GM23248 (cell line): Measurements from ENCODE around the gene TBL1X. TPM values are rescaled to one million over a fixed set of nuclear protein-coding genes. Genes with fewer than 3 reads are reported as not detected.

Experiments
- DNase-seq: peaks from one replicate; pipeline ENCODE4 v3.0.0-alpha.2; 2015
- H2AFZ ChIP-seq: fragments of 200-600 bp; sonication (generic); 2 replicates; pipeline ENCODE4 v1.6.1; 2016; ENCODE audit warnings: antibody characterized with exemption
- H3F3A ChIP-seq: fragments of 200-600 bp; sonication (generic); 2 replicates; pipeline ENCODE4 v1.6.1; 2016; ENCODE audit warnings: mild to moderate bottlenecking, antibody characterized with exemption, mixed run types; ENCODE audit not compliant: insufficient read depth
- H3K27ac ChIP-seq: fragments of 200-600 bp; sonication (generic); 2 replicates; pipeline ENCODE4 v1.5.1; 2016; ENCODE audit warnings: mild to moderate bottlenecking
- H3K27me3 ChIP-seq: fragments of 200-600 bp; sonication (generic); replicated peaks from 2 replicates; pipeline ENCODE4 v1.6.1; 2016; ENCODE audit warnings: mild to moderate bottlenecking; ENCODE audit not compliant: insufficient read depth
- H3K36me3 ChIP-seq: fragments of 200-600 bp; sonication (generic); 2 replicates; pipeline ENCODE4 v1.6.1; 2016; ENCODE audit warnings: low read depth, mild to moderate bottlenecking
- H3K4me1 ChIP-seq: fragments of 200-600 bp; sonication (generic); 2 replicates; pipeline ENCODE4 v1.6.1; 2016; ENCODE audit warnings: mild to moderate bottlenecking; ENCODE audit not compliant: insufficient read depth
- H3K4me2 ChIP-seq: fragments of 200-600 bp; sonication (generic); one replicate; pipeline ENCODE4 v1.6.1; 2016; ENCODE audit warnings: mild to moderate bottlenecking; ENCODE audit not compliant: unreplicated experiment
- H3K4me3 ChIP-seq: fragments of 200-600 bp; sonication (generic); 2 replicates; pipeline ENCODE4 v1.5.1; 2016; ENCODE audit warnings: mild to moderate bottlenecking
- H3K79me2 ChIP-seq: fragments of 200-600 bp; sonication (generic); 2 replicates; pipeline ENCODE4 v1.6.1; 2016; ENCODE audit warnings: mild to moderate bottlenecking; ENCODE audit not compliant: insufficient read depth
- H3K9ac ChIP-seq: fragments of 200-600 bp; sonication (generic); 2 replicates; pipeline ENCODE4 v1.6.1; 2016; ENCODE audit warnings: mild to moderate bottlenecking
- H3K9me2 ChIP-seq: fragments of 200-600 bp; sonication (generic); 2 replicates; pipeline ENCODE4 v1.6.1; 2016; ENCODE audit warnings: mixed run types, mild to moderate bottlenecking, moderate library complexity; ENCODE audit not compliant: insufficient read depth
- H3K9me3 ChIP-seq: fragments of 200-600 bp; sonication (generic); one replicate; pipeline ENCODE4 v1.6.1; 2017; ENCODE audit warnings: low read depth
- H4K20me1 ChIP-seq: fragments of 200-600 bp; sonication (generic); 2 replicates; pipeline ENCODE4 v1.6.0; 2016; ENCODE audit not compliant: insufficient read depth
- EZH2 ChIP-seq: fragments of 200-600 bp; sonication (generic); IDR thresholded peaks from 2 replicates; pipeline ENCODE4 v1.6.1; 2018; ENCODE audit warnings: antibody characterized with exemption, mild to moderate bottlenecking; ENCODE audit not compliant: insufficient read depth, poor library complexity, severe bottlenecking
- EZH2phosphoT487 ChIP-seq: fragments of 200-600 bp; sonication (generic); IDR thresholded peaks from 2 replicates; pipeline ENCODE4 v1.6.1; 2018; ENCODE audit warnings: antibody characterized with exemption, moderate library complexity, mild to moderate bottlenecking, low read depth; ENCODE audit not compliant: insufficient read depth
- WGBS, 2 experiments: methylation state at CpG; one replicate each; pipeline ENCODE4 v1.1.6; 2015 to 2017; ENCODE audit warnings: low lambda C conversion rate in 2 of 2, low coverage in 1 of 2; ENCODE audit errors: missing lambda C conversion rate in 2 of 2; 5-methylcytosine and 5-hydroxymethylcytosine counted together
- in situ Hi-C: fragments of 300-500 bp; cut with MboI; formaldehyde crosslinking; loops from 2 replicates; pipeline ENCODE4 v1.15.0; 2020
- polyA plus RNA-seq: library from polyadenylated mRNA; unstranded; fragments of >200 nt; fragmentation: Nextera tagmentation; extraction: Ambion mirVana; gene quantifications from 2 replicates; pipeline ENCODE4 v1.2.1, GENCODE V29; 2016
- total RNA-seq: library from RNA; depleted of rRNA; stranded (reverse); fragments of >200 nt; shearing (Covaris generic); gene quantifications from 2 replicates; pipeline ENCODE4 v1.2.3, GENCODE V29; 2014

The TBL1X gene
- total and polyA plus RNA-seq, 2 experiments from 2014 or later = 8.2 to 26.8 TPM

- Histone ChIP-seq H2AFZ (no peak overlapping the region), H3K9me3 (no peaks in the 10 kb centered on the region), H3K79me2 (no peaks in the 10 kb centered on the region), H3K9ac (no peak overlapping the region), H3F3A (no peaks in the 10 kb centered on the region), H3K36me3 (no peaks in the 10 kb centered on the region), H3K4me2 (no peak overlapping the region), H3K27ac (no peak overlapping the region), H3K27me3 (no peaks in the 10 kb centered on the region), H3K9me2 (no peaks in the 10 kb centered on the region), H3K4me1 (no peaks in the 10 kb centered on the region), H4K20me1 (no peaks in the 10 kb centered on the region), H3K4me3 (no peak overlapping the region)
- WGBS, 2 experiments = 95 to 97% methylated on average over 4 to 9 of the region's 9 CpGs
- TF ChIP-seq EZH2phosphoT487 (no peak), EZH2 (no peak)
- in situ Hi-C loops = no loop called here
- DNase-seq = no peak
Observed at GRCh38 chrX:9681011-9681410, 216.2 kb downstream of the TBL1X start.

- 91 to 93% methylated on average over 4 of the region's 4 CpGs for WGBS, 2 experiments
- no peaks in the 10 kb centered on the region for H3K9me3 ChIP-seq
- no peaks in the 10 kb centered on the region for H3K36me3 ChIP-seq
- DNase-seq = peak; percentile 3
- H3K27me3 ChIP-seq = no peaks in the 10 kb centered on the region
- no peak overlapping the region for H3K27ac ChIP-seq
- TF ChIP-seq EZH2 (no peak), EZH2phosphoT487 (no peak)
- H3K4me1 ChIP-seq = no peaks in the 10 kb centered on the region
- H4K20me1 ChIP-seq = no peaks in the 10 kb centered on the region
- H3K4me2 ChIP-seq = no peak overlapping the region
- in situ Hi-C loops = no loop called here
- no peaks in the 10 kb centered on the region for H3K79me2 ChIP-seq
- H3K4me3 ChIP-seq = no peak overlapping the region
- H3K9me2 ChIP-seq = no peaks in the 10 kb centered on the region
- H3K9ac ChIP-seq = no peak overlapping the region
- no peak overlapping the region for H2AFZ ChIP-seq
- no peaks in the 10 kb centered on the region for H3F3A ChIP-seq
Observed at GRCh38 chrX:9681422-9681821, 216.6 kb downstream of the TBL1X start.

- Histone ChIP-seq H3K9me3 (no peaks in the 10 kb centered on the region), H3F3A (no peaks in the 10 kb centered on the region), H4K20me1 (no peaks in the 10 kb centered on the region), H3K36me3 (no peaks in the 10 kb centered on the region), H3K27ac (no peak overlapping the region), H3K4me2 (no peak overlapping the region), H3K27me3 (no peaks in the 10 kb centered on the region), H2AFZ (no peak overlapping the region), H3K9ac (no peak overlapping the region), H3K79me2 (no peaks in the 10 kb centered on the region), H3K9me2 (no peaks in the 10 kb centered on the region), H3K4me1 (no peaks in the 10 kb centered on the region), H3K4me3 (no peak overlapping the region)
- WGBS, 2 experiments = 86 to 96% methylated on average over 5 to 10 of the region's 10 CpGs
- in situ Hi-C loops = no loop called here
- no peak for DNase-seq
- no peak for TF ChIP-seq EZH2phosphoT487
- no peak for TF ChIP-seq EZH2
Observed at GRCh38 chrX:9682456-9682855, 217.6 kb downstream of the TBL1X start.

GRCh38 chrX:9682861-9683260 is 218.0 kb downstream of the TBL1X start:
- H4K20me1 ChIP-seq = no peaks in the 10 kb centered on the region
- no peak overlapping the region for H3K27ac ChIP-seq
- in situ Hi-C loops = no loop called here
- no peak overlapping the region for H2AFZ ChIP-seq
- 97% methylated on average over 5 to 6 of the region's 6 CpGs for WGBS, 2 experiments
- no peaks in the 10 kb centered on the region for H3F3A ChIP-seq
- H3K4me2 ChIP-seq = no peak overlapping the region
- H3K27me3 ChIP-seq = no peaks in the 10 kb centered on the region
- no peak for TF ChIP-seq EZH2
- no peak for TF ChIP-seq EZH2phosphoT487
- H3K4me1 ChIP-seq = no peaks in the 10 kb centered on the region
- no peaks in the 10 kb centered on the region for H3K79me2 ChIP-seq
- no peaks in the 10 kb centered on the region for H3K9me2 ChIP-seq
- H3K36me3 ChIP-seq = no peaks in the 10 kb centered on the region
- DNase-seq = no peak
- H3K9ac ChIP-seq = no peak overlapping the region
- H3K4me3 ChIP-seq = no peak overlapping the region
- no peaks in the 10 kb centered on the region for H3K9me3 ChIP-seq

GRCh38 chrX:9683350-9683749 is 218.5 kb downstream of the TBL1X start:
- Histone ChIP-seq H3K4me2 (no peak overlapping the region), H4K20me1 (no peaks in the 10 kb centered on the region), H3F3A (no peaks in the 10 kb centered on the region), H3K79me2 (no peaks in the 10 kb centered on the region), H3K36me3 (no peaks in the 10 kb centered on the region), H3K9ac (no peak overlapping the region), H3K9me3 (no peaks in the 10 kb centered on the region), H2AFZ (no peak overlapping the region), H3K4me1 (no peaks in the 10 kb centered on the region), H3K9me2 (no peaks in the 10 kb centered on the region), H3K27ac (no peak overlapping the region), H3K27me3 (no peaks in the 10 kb centered on the region), H3K4me3 (no peak overlapping the region)
- no peak for DNase-seq
- TF ChIP-seq EZH2phosphoT487 (no peak), EZH2 (no peak)
- WGBS, 2 experiments = 99 to 100% methylated on average over 8 to 9 of the region's 9 CpGs
- in situ Hi-C loops = no loop called here
